Upper lobe of left lung (tissue), 4 donors: ENCODE measurements around the gene RING1.

Experiments
- EP300 ChIP-seq, 4 donors: sonication (generic); formaldehyde crosslinking; IDR thresholded peaks; one replicate each; pipeline ENCODE4 v1.5.1; 2017; ENCODE audit warnings: antibody characterized with exemption in 4 of 4, control low read depth in 2 of 4
- POLR2A ChIP-seq, 4 donors: fragments of 450-650 bp; IDR thresholded peaks; one replicate each; pipeline ENCODE4 v1.5.1; 2016 to 2017; ENCODE audit warnings: antibody characterized with exemption in 4 of 4, mild to moderate bottlenecking in 2 of 4
- TF ChIP-seq, protein P1 (sequence below), 6 experiments: fragments of 450-650 bp in 4 of 6; fragments of 200-600 bp in 2 of 6; sonication (generic) in 2 of 6; IDR thresholded peaks; one replicate each; pipeline ENCODE4 v1.5.1; 2016 to 2019; ENCODE audit warnings: antibody characterized with exemption in 6 of 6

DNA sequence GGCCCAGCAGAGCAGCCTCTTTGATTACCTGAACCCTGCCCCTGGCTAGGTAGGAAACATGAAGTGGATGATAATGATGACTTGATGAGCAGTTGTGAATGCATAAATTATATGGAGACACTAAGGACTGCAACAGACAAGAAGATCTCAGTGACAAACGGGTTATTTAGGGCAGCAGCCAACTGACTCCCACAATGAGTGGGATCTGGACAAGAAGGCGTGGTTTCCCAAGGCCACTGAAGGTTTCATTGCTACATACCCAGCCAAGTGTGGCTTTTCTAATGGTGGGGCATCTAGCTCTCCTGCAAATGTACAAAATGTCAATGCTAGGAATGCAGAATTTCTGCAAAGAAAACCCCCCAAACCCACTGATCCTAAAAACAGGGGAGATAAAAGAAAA is 29.4 kb downstream of the RING1 start:
- TF ChIP-seq, protein P1, sequence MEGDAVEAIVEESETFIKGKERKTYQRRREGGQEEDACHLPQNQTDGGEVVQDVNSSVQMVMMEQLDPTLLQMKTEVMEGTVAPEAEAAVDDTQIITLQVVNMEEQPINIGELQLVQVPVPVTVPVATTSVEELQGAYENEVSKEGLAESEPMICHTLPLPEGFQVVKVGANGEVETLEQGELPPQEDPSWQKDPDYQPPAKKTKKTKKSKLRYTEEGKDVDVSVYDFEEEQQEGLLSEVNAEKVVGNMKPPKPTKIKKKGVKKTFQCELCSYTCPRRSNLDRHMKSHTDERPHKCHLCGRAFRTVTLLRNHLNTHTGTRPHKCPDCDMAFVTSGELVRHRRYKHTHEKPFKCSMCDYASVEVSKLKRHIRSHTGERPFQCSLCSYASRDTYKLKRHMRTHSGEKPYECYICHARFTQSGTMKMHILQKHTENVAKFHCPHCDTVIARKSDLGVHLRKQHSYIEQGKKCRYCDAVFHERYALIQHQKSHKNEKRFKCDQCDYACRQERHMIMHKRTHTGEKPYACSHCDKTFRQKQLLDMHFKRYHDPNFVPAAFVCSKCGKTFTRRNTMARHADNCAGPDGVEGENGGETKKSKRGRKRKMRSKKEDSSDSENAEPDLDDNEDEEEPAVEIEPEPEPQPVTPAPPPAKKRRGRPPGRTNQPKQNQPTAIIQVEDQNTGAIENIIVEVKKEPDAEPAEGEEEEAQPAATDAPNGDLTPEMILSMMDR (IDR thresholded peaks at IDR 0.05), result no peak
- no peak for TF ChIP-seq EP300 (IDR thresholded peaks at IDR 0.05)
- no peak for TF ChIP-seq POLR2A (IDR thresholded peaks at IDR 0.05)
